C4-2B (cell line): ENCODE results near the gene IL16.

Experiments used
- H3K27ac ChIP-seq: fragments of 450-650 bp; 2 replicates; pipeline ENCODE4 v1.5.1; 2017
- ZFX ChIP-seq: fragments of 450-650 bp; IDR thresholded peaks from 2 replicates; pipeline ENCODE4 v1.6.1; 2017
- TF ChIP-seq, protein P1 (sequence below): fragments of 450-650 bp; conservative IDR thresholded peaks from 2 replicates; pipeline ENCODE4 v1.5.1; 2017; ENCODE audit warnings: mild to moderate bottlenecking

The IL16 gene

DNA sequence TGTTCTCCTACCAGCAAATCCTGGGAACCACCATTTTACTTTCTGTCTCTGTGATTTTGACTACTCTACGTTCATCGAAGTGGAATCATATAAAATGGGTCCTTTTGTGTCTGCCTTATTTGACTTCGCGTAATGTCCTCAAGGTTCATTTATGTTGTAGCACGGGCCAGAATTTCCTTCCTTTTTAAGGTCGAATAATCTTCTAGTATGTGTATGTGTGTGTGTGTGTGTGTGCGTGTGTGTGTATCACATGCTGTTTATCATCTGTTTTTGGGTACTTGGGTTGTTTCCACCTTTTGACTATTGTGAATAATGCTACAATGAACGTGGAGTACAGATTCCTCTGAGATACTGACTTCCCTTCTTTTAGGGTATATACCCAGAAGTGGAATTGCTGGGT is 91.9 kb downstream of the IL16 start:
- H3K27ac ChIP-seq = no peak overlapping the region
- TF ChIP-seq, protein P1, sequence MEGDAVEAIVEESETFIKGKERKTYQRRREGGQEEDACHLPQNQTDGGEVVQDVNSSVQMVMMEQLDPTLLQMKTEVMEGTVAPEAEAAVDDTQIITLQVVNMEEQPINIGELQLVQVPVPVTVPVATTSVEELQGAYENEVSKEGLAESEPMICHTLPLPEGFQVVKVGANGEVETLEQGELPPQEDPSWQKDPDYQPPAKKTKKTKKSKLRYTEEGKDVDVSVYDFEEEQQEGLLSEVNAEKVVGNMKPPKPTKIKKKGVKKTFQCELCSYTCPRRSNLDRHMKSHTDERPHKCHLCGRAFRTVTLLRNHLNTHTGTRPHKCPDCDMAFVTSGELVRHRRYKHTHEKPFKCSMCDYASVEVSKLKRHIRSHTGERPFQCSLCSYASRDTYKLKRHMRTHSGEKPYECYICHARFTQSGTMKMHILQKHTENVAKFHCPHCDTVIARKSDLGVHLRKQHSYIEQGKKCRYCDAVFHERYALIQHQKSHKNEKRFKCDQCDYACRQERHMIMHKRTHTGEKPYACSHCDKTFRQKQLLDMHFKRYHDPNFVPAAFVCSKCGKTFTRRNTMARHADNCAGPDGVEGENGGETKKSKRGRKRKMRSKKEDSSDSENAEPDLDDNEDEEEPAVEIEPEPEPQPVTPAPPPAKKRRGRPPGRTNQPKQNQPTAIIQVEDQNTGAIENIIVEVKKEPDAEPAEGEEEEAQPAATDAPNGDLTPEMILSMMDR = no peak
- no peak for TF ChIP-seq ZFX

DNA sequence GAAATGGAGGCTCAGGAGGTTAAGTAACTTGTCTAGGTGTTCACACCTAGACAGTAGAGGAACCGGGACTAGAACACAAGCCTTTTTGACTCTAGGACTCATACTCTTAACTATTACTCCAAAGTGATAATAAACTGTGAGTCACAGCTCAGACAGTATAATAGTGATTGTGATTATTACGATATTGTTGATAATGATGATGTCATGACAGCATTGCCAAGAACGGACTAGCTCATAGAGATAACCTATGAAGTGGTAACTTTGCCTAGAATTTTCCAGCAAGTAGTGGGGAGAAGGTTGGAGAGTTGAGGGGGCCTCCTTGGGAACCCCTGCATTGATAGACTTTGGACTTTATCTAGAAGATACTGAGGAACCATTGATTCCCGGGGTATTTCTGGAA is 93.2 kb downstream of the IL16 start:
- no peak for TF ChIP-seq ZFX
- TF ChIP-seq, protein P1 = no peak
- no peak overlapping the region for H3K27ac ChIP-seq

DNA sequence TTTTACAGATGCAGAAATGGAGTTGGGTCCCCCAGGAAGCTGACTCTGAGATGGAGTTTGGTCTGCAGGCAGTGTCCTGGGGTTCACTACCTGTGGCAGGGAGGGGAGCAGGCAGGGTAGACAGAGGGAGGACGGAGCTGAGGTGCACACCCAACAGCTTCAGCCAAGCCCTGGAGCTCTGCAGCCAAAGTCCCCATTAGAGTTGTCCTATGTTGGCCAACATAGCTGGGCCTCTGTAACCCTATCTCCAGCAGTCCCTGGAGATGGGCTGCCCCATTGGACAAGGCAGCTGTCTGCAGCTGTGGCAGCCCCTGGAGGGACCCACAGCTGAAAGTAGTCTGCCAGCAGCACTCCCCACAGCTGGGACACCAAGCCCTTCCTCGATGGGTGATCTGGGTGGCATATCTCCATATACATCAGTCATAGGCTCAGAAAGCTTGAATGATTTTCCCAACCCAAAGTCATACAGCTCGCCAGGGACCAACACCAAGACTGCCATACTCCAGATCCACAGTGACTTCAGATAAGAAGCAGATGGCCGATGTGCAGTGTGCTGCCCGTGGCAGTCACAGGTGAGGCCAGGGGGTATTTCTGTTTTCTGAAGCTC is 95.3 kb downstream of the IL16 start:
- TF ChIP-seq, protein P1 = no peak
- no peak for TF ChIP-seq ZFX
- no peak overlapping the region for H3K27ac ChIP-seq

DNA sequence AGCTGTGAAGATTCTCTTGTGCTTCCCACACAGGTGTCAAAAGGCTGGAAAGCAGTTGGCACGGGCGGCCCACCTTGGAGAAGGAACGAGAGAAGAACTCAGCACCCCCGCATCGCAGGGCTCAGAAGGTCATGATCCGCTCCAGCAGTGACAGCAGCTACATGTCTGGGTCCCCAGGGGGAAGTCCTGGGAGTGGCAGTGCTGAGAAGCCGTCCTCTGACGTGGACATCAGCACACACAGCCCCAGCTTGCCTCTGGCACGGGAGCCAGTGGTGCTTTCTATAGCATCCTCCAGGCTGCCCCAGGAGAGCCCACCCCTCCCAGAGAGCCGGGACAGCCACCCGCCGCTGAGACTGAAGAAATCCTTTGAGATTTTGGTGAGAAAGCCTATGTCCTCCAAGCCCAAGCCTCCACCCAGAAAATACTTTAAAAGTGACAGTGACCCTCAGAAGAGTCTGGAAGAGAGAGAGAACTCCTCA is 95.9 kb downstream of the IL16 start:
- TF ChIP-seq, protein P1 = no peak
- no peak for TF ChIP-seq ZFX
- no peak overlapping the region for H3K27ac ChIP-seq

DNA sequence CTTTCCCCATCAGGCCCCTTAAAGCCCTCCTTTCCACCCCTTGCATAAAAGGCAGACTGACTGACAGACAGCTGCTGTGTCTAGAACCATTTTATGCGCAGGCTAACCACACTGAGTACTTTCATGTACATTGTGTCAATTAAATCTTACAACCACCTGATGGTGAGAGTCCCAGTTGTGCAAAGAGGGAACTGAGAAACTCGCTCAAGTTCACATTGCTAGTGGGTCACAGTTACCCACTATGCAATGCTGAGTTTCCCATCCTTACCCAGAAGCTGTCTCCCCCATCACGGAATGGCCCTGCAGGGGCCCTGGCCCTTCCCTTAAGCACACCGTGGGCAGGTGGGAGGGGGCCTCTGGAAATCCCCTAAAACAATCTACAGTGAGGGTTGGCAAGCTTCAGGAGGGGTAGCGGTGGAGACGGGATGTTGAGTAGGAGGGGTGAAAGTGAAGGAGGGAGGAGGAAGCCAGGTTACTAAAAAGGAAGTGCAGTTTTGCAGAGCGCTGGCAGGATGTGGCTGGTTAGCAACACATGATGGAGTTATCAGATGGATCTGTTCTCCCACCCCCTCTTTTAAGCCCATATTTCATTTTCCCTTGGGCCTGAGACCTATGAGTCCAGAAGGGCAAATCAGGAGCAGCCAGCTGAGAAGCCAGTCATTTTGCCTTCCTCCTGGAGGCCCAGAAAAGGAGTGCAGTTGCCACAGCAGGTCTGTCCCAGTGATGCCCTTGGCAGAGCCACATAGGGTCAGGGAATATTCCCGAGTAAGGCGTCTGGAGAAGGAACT is 97.2 kb downstream of the IL16 start:
- TF ChIP-seq ZFX = no peak
- TF ChIP-seq, protein P1 = no peak
- H3K27ac ChIP-seq = no peak overlapping the region

DNA sequence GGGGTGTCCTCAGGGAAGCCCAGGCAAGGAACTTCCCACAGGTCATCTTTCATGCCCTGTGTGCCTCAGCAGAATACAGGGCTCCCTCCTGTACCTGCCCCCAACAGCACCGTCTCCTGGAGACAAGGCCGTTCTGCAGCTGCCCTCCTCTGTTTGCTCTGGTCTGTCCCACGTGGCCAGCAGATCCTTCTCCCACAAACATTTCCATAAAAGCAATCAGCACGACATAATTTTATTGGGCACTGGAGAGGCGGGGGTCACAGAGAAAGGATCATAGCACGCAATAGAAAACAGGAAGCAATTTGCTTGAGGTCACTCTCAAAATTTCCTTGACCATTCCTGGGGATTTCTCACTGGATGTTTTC is 97.8 kb downstream of the IL16 start:
- no peak for TF ChIP-seq ZFX
- TF ChIP-seq, protein P1 = no peak
- no peak overlapping the region for H3K27ac ChIP-seq

DNA sequence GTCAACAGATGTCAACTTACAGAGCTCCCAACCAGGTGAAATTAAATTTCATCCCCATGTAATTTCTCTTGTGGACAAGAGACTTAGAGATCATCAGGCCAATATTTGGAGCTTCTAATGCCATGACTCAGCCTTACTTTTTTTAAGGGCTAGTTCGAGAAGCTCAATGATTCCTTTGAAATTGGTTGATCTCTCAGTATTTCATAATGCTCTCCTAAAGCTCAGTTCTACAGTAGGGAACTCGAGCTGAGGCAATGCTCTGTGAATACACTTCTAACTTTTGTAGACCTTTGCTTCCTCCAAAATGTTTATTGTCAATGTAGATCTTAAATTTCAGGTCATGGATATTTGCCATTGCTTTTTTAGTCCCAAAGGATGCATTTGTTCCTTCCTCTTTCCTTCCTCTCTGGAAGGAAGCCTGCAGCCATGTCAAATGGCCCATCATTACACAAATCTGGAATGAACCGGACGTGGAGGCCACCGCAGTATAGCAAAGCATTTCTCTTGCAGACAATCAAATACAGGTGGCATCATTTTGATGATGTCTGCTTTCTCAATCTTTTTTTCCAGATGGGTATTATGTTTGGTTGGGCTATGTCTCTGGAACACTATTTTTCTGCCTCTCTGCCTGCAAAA is 98.9 kb downstream of the IL16 start:
- TF ChIP-seq ZFX = no peak
- TF ChIP-seq, protein P1 = no peak
- no peak overlapping the region for H3K27ac ChIP-seq
